Activated CD4-positive, CD25-positive, alpha-beta regulatory T cell treated with anti-CD3 and anti-CD28 coated beads, Interleukin-2, amount 50 U/mL, for 16 hours (primary cell): ENCODE data around the gene APBA2.
"Not testable (repeated sequence)": the region's sequence is repeated elsewhere in the genome, so short reads cannot be mapped to it uniquely, and the experiment has no call there.

Experiments used
- DNase-seq: peaks from one replicate; pipeline ENCODE4 v3.0.0-alpha.2; 2020; ENCODE audit warnings: low read depth, low spot score

Gene APBA2

DNA sequence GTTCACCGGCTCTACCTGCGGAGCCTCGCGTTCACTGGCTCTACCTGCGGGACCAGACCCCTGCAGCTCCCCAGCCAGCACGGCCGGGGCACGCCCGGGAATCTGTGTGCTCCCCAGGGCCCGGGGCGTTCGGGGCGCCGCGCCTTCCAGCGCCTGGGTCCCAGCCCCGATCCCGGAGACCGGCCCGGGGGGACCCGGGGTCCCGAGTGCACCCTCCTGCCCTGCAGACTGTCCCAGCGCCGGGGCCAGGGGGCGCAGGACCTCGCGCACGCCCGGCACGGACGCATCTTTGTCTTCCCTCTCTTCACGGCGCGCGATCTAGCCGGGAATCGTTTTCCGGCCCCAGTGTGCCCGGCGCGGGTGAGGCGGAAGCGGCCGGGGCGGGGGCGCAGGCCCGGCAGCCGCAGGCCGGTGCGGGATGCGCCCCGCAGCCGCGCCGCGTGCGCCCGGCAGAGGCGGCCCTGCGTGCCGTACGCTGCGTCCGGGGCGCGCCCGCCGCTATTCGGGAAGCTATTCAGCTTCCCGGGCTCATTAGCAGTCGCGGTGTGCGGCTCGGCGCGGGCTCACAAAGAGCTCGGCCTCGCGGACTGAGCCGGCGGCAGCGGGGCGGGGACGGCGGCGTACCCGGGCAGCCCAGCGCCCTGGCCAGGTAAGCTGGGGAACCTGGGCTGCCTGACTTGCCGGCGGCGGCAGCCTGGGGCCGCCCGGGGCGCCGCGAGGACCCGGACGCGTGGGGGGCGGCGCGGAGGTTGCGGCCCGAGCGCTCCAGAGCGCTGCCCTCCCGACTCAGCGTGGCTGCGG is at the start of gene APBA2:
Gene APBA2, plus strand, starts transcription at position 345 of the 801 bp plus-strand sequence. CDS start 167,911 bp downstream, outside the sequence.
- no peak for DNase-seq

DNA sequence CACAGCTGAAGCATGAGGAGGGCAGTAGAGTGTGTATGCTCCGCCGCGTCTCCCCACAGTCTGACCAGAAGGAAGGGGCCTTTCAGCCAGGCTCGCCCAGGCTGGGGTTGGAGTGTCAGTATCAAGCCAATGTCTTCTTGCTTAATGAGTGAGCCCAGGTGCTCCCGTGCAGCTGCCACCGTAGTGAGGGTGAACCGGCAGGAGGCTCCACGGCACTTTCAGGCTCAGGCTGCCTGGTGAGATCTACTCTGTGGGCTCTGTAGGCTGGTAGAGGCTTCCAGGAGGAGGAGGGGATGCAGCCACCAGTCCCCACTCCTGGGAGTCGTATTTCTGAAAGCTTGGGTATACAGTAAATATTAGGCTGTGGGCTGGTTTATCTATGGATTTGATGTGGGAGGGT is 45.5 kb upstream of the APBA2 start:
- DNase-seq: not testable (repeated sequence)

- not testable (repeated sequence) for DNase-seq
Measured at GRCh38 chr15:28842210-28842609, 43.6 kb upstream of the APBA2 start.

DNA sequence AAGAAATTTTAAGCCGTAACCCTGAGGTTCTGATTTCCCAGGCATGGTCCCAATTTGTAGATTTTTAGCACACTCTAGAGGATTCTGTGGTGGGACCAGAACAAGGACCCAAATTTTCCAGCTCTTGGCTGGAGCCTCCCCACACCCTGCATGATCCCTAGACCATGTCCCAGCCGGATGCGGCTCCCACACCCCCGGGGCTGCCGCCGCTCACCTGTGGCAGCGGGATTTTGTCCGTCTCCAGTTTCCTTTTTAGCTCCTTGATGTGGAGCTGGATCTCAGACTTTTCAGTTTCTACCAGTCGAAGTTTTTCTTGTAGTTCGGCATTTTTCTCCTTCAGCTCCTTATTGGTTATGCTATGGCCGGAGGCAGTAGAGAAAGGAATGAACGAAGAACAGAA is 42.3 kb upstream of the APBA2 start:
- DNase-seq: not testable (repeated sequence)

- DNase-seq: not testable (repeated sequence)
Measured at GRCh38 chr15:28844147-28844546, 41.6 kb upstream of the APBA2 start.

GRCh38 chr15:28847247-28847646 is 38.5 kb upstream of the APBA2 start:
- DNase-seq: not testable (repeated sequence)

DNA sequence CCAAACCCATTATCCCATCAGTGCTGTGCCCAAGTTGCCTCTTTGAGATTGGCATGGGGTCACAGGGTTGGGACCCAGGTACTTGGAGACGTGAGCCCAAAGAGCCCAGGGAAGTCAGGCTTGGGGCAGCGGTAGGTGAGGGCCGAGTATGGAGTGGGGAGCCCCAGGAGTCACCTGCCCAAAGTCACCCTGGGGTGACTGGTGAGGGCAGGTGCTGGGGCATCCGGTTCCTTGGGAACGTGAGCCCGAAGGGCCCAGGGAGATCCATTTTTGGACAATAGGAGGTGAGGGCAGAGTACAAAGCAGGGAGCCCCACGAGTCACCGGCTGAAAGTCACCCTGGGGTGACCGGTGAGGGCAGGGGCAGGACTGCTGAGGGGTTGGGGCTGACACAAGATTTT is 37.8 kb upstream of the APBA2 start:
- DNase-seq: not testable (repeated sequence)

DNA sequence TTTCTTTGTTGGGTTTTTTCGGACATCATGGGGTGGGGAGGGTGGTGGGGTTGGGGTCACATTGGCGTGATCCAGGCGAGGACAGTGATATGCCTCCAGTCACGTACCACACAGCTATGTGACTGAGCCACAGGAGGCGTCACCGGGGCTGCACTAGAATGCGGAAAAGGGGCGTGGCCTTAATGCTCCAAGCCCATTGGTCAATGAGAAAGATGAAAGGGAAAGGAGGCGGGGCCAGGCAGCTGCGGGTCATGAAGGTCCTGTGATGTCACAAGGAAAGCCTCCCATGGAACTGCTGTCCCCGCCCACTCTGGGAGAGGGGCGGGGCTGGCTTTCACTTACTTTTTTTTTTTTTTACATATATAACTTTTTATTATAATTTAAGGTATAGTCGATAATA is 37.3 kb upstream of the APBA2 start, which contains the start of gene GOLGA6L7:
Gene GOLGA6L7, minus strand, starts transcription at position 124 of the 400 bp plus-strand sequence. Its CDS starts 95 bp downstream, at position 29.
- not testable (repeated sequence) for DNase-seq

- not testable (repeated sequence) for DNase-seq
Measured at GRCh38 chr15:28849271-28849670, 36.5 kb upstream of the APBA2 start.

GRCh38 chr15:28849766-28850165 is 36.0 kb upstream of the APBA2 start:
- DNase-seq: not testable (repeated sequence)

DNA sequence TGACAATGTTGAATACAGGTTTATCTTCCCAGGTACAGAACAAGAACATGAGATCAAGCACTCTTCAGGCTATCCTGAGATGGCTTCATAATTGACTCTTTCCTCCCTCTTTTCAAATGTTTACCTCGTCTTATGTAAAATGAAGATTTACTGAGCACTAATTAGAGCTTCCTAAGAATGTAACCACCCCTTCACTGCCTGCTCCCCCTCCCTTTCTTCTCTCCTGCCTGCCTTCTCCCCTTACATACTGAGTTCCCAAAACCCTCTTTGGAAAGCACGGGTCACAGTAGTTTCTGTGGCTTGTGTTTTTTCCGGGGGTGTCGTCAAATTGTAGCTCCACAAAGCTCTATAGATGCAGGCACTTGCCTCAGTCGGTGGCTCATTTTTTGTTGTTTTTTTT is 32.1 kb upstream of the APBA2 start:
- not testable (repeated sequence) for DNase-seq

DNA sequence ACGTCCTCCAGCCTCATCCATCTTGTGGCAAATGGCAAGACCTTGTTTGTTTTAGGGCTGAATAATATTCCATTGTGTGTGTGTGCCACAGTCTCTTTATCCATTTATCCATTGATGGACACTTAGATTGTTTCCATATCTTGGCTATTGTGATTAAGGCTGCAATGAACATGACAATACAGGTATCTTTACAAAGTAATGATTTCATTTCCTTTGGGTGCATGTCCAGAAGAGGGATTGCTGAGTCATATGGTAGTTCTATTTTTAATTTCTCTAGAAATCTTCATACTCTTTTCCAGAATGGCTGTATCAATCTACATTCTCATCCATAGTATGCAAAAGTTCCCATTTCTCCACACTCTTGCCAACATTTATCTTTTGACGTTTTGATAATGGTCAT is 31.2 kb upstream of the APBA2 start:
- not testable (repeated sequence) for DNase-seq

GRCh38 chr15:28861031-28861534 is 24.7 kb upstream of the APBA2 start:
- no peak for DNase-seq

DNA sequence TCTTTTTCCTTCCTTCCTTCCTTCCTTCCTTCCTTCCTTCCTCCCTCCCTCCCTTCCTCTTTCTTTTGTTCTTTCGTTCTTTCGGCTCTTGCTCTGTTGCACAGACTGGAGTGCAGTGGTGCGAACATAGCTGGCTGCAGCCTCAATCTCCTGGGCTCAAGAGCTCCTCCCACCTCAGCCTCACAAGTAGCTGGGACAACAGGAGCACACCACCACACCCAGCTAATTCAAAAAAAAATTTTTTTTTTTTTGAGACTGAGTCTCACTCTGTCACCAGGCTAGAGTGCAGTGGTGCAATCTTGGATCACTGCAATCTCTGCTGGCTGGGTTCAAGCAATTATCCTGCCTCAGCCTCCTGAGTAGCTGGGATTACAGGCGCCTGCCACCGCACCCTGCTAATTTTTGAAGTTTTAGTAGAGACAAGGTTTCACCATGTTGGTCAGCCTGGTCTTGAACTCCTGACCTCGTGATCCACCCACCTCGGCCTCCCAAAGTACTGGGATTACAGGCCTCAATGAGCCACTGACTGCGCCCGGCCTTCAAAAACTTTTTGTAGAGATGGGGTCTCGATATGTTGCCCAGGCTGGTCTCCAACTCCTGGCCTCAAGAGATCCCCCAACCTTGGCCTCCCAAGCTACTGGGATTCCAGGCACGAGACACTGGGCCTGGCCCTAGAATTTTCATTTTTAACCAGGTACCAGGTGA is 24.0 kb upstream of the APBA2 start:
- DNase-seq: not testable (repeated sequence)

DNA sequence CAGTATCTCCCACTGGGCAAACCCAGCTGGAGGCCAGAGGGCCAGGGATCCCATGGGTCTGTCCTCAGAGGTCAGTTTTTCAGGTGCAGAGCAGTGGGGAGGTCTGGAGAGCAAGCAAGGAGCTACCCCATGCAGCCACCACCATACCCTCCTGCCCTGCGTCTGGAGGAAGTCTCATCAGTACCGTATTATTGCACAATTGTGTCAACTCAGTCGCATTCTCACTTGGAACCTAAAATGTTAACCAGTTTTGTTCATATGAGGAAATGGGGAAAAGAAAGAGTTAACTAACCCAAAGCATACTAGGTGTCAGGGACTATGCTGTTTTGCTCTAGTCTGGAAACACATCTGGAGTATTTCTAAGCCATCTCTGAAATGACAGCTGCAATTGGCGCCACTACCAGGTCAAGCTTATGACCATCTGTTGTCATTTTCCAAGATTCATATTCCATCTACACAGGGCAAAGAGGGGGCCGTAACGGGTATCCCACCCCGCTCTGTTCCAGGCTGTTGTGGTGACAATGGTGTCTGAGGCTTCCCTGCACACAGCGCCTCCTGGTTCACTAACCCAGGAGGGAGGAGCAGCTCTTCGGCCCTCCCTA is 16.9 kb upstream of the APBA2 start:
- no peak for DNase-seq

DNA sequence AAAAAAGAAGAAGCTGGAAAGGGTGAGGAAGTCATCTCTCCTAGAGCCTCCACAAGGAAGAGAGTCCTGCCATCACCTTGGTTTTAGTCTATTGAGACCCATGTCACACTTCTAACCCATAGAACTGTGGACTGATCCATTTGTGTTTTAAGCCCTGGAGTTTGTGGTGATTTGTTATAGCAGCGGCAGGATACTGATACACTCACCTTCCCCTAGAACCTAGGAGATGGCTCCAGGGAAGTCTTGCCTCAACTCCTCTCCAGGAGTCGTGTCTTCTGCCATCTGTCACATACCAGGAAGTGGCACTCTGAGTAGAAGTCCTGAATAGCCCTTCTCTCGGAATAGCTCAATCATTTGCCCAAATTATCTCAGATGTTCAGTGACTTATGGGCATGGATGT is 14.6 kb upstream of the APBA2 start:
- no peak for DNase-seq

DNA sequence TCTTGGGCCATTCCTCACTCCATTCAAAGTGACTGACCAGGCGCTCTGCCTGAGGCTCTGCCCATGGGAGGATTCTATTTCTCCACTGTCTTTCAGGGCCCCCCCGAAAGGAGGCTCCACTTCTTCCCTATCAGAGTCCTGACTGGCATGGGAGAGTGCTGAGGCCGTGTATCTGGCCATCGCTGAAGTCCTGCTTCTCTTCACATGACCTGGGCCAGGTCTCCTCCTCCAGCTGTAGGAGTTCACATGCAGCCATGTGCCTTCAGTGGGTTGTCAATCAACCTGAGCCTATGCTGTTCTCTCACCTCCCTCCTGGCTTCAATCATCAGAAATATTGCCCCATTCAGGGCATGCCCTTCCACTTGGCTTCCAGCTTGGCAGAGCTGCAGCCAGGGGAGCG is 12.8 kb upstream of the APBA2 start:
- no peak for DNase-seq

GRCh38 chr15:28873585-28874190 is 12.1 kb upstream of the APBA2 start:
- DNase-seq: no peak

DNA sequence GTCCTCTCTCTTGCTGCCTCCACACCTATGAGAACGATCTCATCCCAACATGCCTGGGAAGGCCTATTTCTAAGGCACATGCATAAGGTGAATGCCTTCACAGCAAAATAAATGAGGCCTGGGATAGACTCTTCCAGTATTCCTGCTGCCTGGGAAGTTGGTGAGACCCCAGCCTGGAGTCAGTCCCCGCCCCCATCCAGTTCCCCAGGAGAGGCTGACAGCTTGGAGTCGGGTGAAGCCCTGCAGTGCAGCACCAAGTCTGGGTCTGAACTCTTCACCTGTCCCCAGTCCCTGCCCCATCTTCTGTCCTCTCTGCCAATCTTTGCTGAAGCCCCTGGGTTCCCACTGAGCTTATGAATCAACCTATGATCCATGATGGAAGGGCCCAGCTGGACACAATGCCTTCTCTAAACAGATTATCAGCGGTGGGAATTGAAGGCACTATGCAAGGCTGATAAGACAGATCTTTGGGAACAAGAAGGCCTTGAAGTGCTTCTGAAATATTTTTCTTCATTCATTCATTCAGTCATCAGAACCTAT is 10.2 kb upstream of the APBA2 start:
- DNase-seq: no peak

DNA sequence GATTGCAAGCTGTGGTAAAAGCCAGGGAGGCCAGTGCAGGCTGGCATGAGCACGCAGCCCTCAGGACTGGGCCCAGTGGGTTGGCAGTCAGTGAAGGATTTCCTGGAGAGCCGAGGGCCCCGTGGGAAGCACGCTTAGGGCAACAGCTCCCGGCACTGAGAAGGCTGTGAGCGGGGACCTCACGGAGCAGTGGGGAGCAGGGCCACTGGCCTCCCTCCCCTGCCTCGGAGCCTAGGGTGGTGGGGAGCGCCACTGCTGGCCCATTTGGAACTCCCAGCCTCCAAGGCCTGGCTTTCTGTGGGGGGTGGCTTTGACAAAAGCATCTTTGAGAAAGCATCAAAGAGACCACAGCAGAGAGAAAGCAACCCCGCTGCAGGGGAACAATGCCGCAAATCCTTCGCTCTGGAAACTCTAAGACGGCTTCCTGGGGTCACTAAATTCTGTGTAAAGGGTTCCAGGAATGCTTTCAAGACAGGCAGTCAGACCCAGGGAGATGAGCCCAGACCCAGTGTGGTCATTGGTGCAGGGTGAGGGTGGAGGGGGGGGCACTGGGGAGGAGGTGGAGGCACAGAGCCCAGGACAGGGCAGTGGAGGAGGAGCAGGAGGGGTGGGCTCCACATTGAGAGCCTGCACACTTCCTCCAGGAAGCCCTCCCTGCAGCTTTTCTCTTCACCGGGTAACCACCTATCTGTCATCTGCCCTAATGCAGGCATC is 9.5 kb upstream of the APBA2 start:
- DNase-seq: no peak

GRCh38 chr15:28876845-28877185 is 9.0 kb upstream of the APBA2 start:
- DNase-seq: no peak
